ENCODE measurements around the gene PPHLN1. TPM values are rescaled to one million over a fixed set of nuclear protein-coding genes. Genes with fewer than 3 reads are reported as not detected.

The PPHLN1 gene
- polyA plus RNA-seq, 3 donors: 40.7 to 74.8 (median 68.7) TPM

GRCh38 chr12:42365486-42365885 is 39.5 kb downstream of the PPHLN1 start:
- Histone ChIP-seq H3K9ac (ENCODE audit: insufficient read depth, low read length, poor library complexity, severe bottlenecking) (no peak overlapping the region), H3K27ac (ENCODE audit: low read depth in 1 of 2, low read length in 2 of 2) (no peak overlapping the region), H2AFZ (ENCODE audit: insufficient read depth, low read depth, low read length, poor library complexity, severe bottlenecking) (no peak overlapping the region), H3K9me3 (replicated peaks in 1 of 2; ENCODE audit: control insufficient read depth in 1 of 2, insufficient read depth in 1 of 2, low read length in 2 of 2) (no peaks in the 10 kb centered on the region), H3K79me2 (ENCODE audit: insufficient read depth, low read length) (peaks cover 3% of the 10 kb centered on the region), H3K4me1 (ENCODE audit: control insufficient read depth in 1 of 2, insufficient read depth in 2 of 2, low read length in 2 of 2) (no peaks in the 10 kb centered on the region), H3K27me3 (ENCODE audit: control insufficient read depth in 2 of 2, insufficient read depth in 2 of 2, low read length in 2 of 2) (no peaks in the 10 kb centered on the region), H3K4me3 (replicated peaks in 1 of 3; ENCODE audit: low read depth in 2 of 3, low read length in 3 of 3) (no peak overlapping the region), H3K4me2 (replicated peaks; ENCODE audit: extremely low read depth, low read length, poor library complexity, severe bottlenecking) (no peak overlapping the region), H4K20me1 (ENCODE audit: insufficient read depth, low read length) (no peaks in the 10 kb centered on the region), H3K36me3 (replicated peaks in 1 of 2; ENCODE audit: control insufficient read depth in 1 of 2, insufficient read depth in 2 of 2, low read length in 2 of 2) (peaks cover 3 to 24% of the 10 kb centered on the region in 2 donors)
- Mint-ChIP-seq H3K36me3 (peaks cover 20 to 23% of the 10 kb centered on the region in 2 donors), H3K9me3 (no peaks in the 10 kb centered on the region), H3K4me1 (peaks cover 6% of the 10 kb centered on the region), H3K27me3 (ENCODE audit: low read depth in 3 of 3) (no peaks in the 10 kb centered on the region), H3K4me3 (no peak overlapping the region), H3K27ac (no peak overlapping the region)
- WGBS (ENCODE audit: insufficient coverage): no CpG with 5 or more reads among the region's 5 CpGs
- TF ChIP-seq, protein P1, sequence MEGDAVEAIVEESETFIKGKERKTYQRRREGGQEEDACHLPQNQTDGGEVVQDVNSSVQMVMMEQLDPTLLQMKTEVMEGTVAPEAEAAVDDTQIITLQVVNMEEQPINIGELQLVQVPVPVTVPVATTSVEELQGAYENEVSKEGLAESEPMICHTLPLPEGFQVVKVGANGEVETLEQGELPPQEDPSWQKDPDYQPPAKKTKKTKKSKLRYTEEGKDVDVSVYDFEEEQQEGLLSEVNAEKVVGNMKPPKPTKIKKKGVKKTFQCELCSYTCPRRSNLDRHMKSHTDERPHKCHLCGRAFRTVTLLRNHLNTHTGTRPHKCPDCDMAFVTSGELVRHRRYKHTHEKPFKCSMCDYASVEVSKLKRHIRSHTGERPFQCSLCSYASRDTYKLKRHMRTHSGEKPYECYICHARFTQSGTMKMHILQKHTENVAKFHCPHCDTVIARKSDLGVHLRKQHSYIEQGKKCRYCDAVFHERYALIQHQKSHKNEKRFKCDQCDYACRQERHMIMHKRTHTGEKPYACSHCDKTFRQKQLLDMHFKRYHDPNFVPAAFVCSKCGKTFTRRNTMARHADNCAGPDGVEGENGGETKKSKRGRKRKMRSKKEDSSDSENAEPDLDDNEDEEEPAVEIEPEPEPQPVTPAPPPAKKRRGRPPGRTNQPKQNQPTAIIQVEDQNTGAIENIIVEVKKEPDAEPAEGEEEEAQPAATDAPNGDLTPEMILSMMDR (IDR thresholded peaks at IDR 0.05): no peak
- intact Hi-C loops (cut with micrococcal nuclease): loop anchor here in 1 of 2 donors (5.0 kb wide), 1 partner anchor 1088 kb away; no protein-coding TSS in a partner anchor
- DNase-seq: no peak

DNA sequence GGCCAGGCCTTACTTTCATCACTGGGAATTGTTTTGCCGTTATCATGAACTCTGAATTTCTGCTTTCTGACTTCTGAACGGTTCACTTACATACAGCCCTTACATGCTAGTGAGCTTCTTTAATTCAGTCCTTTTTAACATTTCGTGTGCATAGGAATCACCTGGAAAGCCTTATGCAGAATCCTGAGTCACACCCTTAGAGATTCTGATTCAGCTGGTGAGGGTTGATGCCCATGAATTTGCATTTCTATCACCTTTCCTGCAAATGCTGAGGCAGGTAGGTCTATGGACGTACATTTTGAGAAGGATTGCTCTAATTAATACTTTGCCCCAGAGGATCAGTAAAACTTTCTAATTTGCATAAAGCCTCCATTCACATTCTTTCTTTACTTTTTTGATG is 44.0 kb downstream of the PPHLN1 start:
- Histone ChIP-seq H3K9me3 (replicated peaks in 1 of 2; ENCODE audit: control insufficient read depth in 1 of 2, insufficient read depth in 1 of 2, low read length in 2 of 2) (no peaks in the 10 kb centered on the region), H3K4me2 (replicated peaks; ENCODE audit: extremely low read depth, low read length, poor library complexity, severe bottlenecking) (no peak overlapping the region), H3K4me1 (ENCODE audit: control insufficient read depth in 1 of 2, insufficient read depth in 2 of 2, low read length in 2 of 2) (no peaks in the 10 kb centered on the region), H3K79me2 (ENCODE audit: insufficient read depth, low read length) (peaks cover 11% of the 10 kb centered on the region), H4K20me1 (ENCODE audit: insufficient read depth, low read length) (no peaks in the 10 kb centered on the region), H3K36me3 (replicated peaks in 1 of 2; ENCODE audit: control insufficient read depth in 1 of 2, insufficient read depth in 2 of 2, low read length in 2 of 2) (peaks cover 3 to 16% of the 10 kb centered on the region in 2 donors), H3K27ac (ENCODE audit: low read depth in 1 of 2, low read length in 2 of 2) (no peak overlapping the region), H3K4me3 (replicated peaks in 1 of 3; ENCODE audit: low read depth in 2 of 3, low read length in 3 of 3) (no peak overlapping the region), H2AFZ (ENCODE audit: insufficient read depth, low read depth, low read length, poor library complexity, severe bottlenecking) (no peak overlapping the region), H3K27me3 (ENCODE audit: control insufficient read depth in 2 of 2, insufficient read depth in 2 of 2, low read length in 2 of 2) (no peaks in the 10 kb centered on the region), H3K9ac (ENCODE audit: insufficient read depth, low read length, poor library complexity, severe bottlenecking) (no peak overlapping the region)
- peaks cover 8 to 11% of the 10 kb centered on the region in 2 donors for H3K36me3 Mint-ChIP-seq
- no peak overlapping the region for H3K27ac Mint-ChIP-seq
- H3K4me1 Mint-ChIP-seq: peaks cover 2% of the 10 kb centered on the region
- 94% methylated on average over 2 of the region's 4 CpGs for WGBS (ENCODE audit: insufficient coverage)
- DNase-seq: no peak
- intact Hi-C loops (cut with micrococcal nuclease): no loop called here
- H3K27me3 Mint-ChIP-seq (ENCODE audit: low read depth in 3 of 3): no peaks in the 10 kb centered on the region
- no peaks in the 10 kb centered on the region for H3K9me3 Mint-ChIP-seq
- TF ChIP-seq, protein P1 (IDR thresholded peaks at IDR 0.05): no peak
- no peak overlapping the region for H3K4me3 Mint-ChIP-seq
